K562 (cell line): ENCODE measurements around the gene PDLIM5. TPM values are rescaled to one million over a fixed set of nuclear protein-coding genes. Genes with fewer than 3 reads are reported as not detected.

Source experiments
- ATAC-seq: fragments of 200-7000 bp; cut with Tn5 transposase; 3 replicates; pipeline ENCODE4 v1.9.1; 2020; ENCODE audit warnings: moderate library complexity
- BruUV-seq: library from RNA; stranded (reverse); fragments of 400-500 nt; replicated peaks from 2 replicates; lab custom pipeline; 2021; lab: Mats Ljungman, UMichigan
- CTCF ChIA-PET: fragments of 300-600 bp; formaldehyde crosslinking; extraction: SDS; loops from one replicate; lab custom pipeline; 2021; ENCODE audit warnings: low intra/inter-chr PET ratio; lab: Yijun Ruan, JAX
- POLR2A ChIA-PET: fragments of 300-600, 350-650 bp; sonication (Branson Sonifier 250); formaldehyde crosslinking; extraction: SDS; loops from one replicate; lab custom pipeline; 2021; ENCODE audit warnings: antibody characterized with exemption, inconsistent platforms; lab: Yijun Ruan, JAX
- DNase-seq, 4 experiments: peaks; one replicate each; pipeline versions ENCODE4 v3.0.0 to v3.0.0-alpha.2; 2011 to 2018; ENCODE audit warnings: low spot score in 3 of 4, mixed read lengths in 3 of 4; ENCODE audit errors: extremely low read depth in 1 of 4
- FAIRE-seq: peaks from 2 replicates; lab custom pipeline; 2011; peaks lifted over from hg19 to GRCh38; lab: Jason Lieb, UNC
- H2AFZ ChIP-seq: 2 replicates; pipeline ENCODE4 v1.6.0; 2011; ENCODE audit warnings: low read depth, low read length, control low read depth, inconsistent platforms
- H3K27ac ChIP-seq: fragments of 200-600 bp; 3 replicates; pipeline ENCODE4 v1.8.0; 2011; ENCODE audit warnings: low read depth, mild to moderate bottlenecking, control low read depth, inconsistent platforms, low read length, moderate library complexity, mixed read lengths; ENCODE audit errors: extremely low read depth
- H3K27me3 ChIP-seq, 2 experiments: fragments of 300-600 bp in 1 of 2; 2 replicates in 1 of 2; 3 replicates in 1 of 2; pipeline versions ENCODE4 v1.6.0 to v1.8.0; 2011; ENCODE audit warnings: inconsistent platforms in 2 of 2, low read length in 2 of 2, mild to moderate bottlenecking in 1 of 2, mixed read lengths in 1 of 2, moderate library complexity in 1 of 2; ENCODE audit not compliant: control insufficient read depth in 2 of 2, insufficient read depth in 2 of 2
- H3K36me3 ChIP-seq: fragments of 300-600 bp; 3 replicates; pipeline ENCODE4 v1.8.0; 2011; ENCODE audit warnings: mild to moderate bottlenecking, low read length, inconsistent platforms; ENCODE audit not compliant: control insufficient read depth, insufficient read depth
- H3K4me1 ChIP-seq, 2 experiments: fragments of 200-600 bp in 1 of 2; replicated peaks in 1 of 2; 2 replicates in 1 of 2; 3 replicates in 1 of 2; pipeline versions ENCODE4 v1.5.1 to v1.8.0; 2011; ENCODE audit warnings: inconsistent platforms in 2 of 2, low read length in 2 of 2, mild to moderate bottlenecking in 1 of 2, mixed read lengths in 1 of 2, moderate library complexity in 1 of 2; ENCODE audit not compliant: control insufficient read depth in 2 of 2, insufficient read depth in 2 of 2
- H3K4me2 ChIP-seq: 2 replicates; pipeline ENCODE4 v1.6.1; 2011; ENCODE audit warnings: low read length, control low read depth, inconsistent platforms, mixed read lengths; ENCODE audit not compliant: insufficient read depth
- H3K4me3 ChIP-seq: fragments of 200-600 bp; sonication (generic), shearing (Covaris generic); 2 replicates; pipeline ENCODE4 v1.5.1; 2016; ENCODE audit warnings: control low read depth, inconsistent platforms
- H3K79me2 ChIP-seq: fragments of 200-600 bp; 3 replicates; pipeline ENCODE4 v1.8.0; 2011; ENCODE audit warnings: low read length, inconsistent platforms; ENCODE audit not compliant: control insufficient read depth, insufficient read depth
- H3K9ac ChIP-seq, 2 experiments: 2 replicates each; pipeline versions ENCODE4 v1.6.0 to v1.6.1; 2011; ENCODE audit warnings: low read depth in 2 of 2, low read length in 2 of 2, control low read depth in 1 of 2, inconsistent platforms in 1 of 2, mild to moderate bottlenecking in 1 of 2, mixed read lengths in 1 of 2; ENCODE audit not compliant: insufficient read depth in 1 of 2
- H3K9me1 ChIP-seq: one replicate; pipeline ENCODE4 v1.6.0; 2011; ENCODE audit warnings: inconsistent platforms, mild to moderate bottlenecking, low read length, moderate library complexity; ENCODE audit not compliant: control insufficient read depth, insufficient read depth
- H3K9me3 ChIP-seq: replicated peaks from 2 replicates; pipeline ENCODE4 v1.5.1; 2011; ENCODE audit warnings: low read depth, low read length, inconsistent platforms; ENCODE audit not compliant: control insufficient read depth, insufficient read depth
- H4K20me1 ChIP-seq: replicated peaks from 2 replicates; pipeline ENCODE4 v1.6.1; 2011; ENCODE audit warnings: low read length, inconsistent platforms, mixed read lengths; ENCODE audit not compliant: control insufficient read depth, insufficient read depth
- THRB ChIP-seq: fragments of 450-650 bp; formaldehyde crosslinking; conservative IDR thresholded peaks from 2 replicates; pipeline ENCODE4 v1.4.0; 2022; ENCODE audit warnings: mild to moderate bottlenecking, missing genetic modification characterization
- ZBED1 ChIP-seq: IDR thresholded peaks from 2 replicates; pipeline ENCODE4 v1.6.1; 2014
- ZBTB43 ChIP-seq: sonication (generic); formaldehyde crosslinking; IDR thresholded peaks from 2 replicates; pipeline ENCODE4 v1.8.0; 2023; ENCODE audit warnings: mild to moderate bottlenecking, missing genetic modification reagents
- ZNF121 ChIP-seq: sonication (generic); formaldehyde crosslinking; conservative IDR thresholded peaks from 2 replicates; pipeline ENCODE4 v1.8.0; 2022; ENCODE audit warnings: missing genetic modification reagents
- ZNF134 ChIP-seq: fragments of 250-450 bp; sonication (Bioruptor Pico); conservative IDR thresholded peaks from 2 replicates; pipeline ENCODE4 v1.4.0; 2020
- WGBS: fragments of 100-300 bp; shearing (Covaris generic); methylation state at CpG from one replicate; pipeline ENCODE4 v1.1.6; 2016; ENCODE audit warnings: low coverage, mixed read lengths; ENCODE audit not compliant: insufficient coverage; ENCODE audit errors: missing lambda C conversion rate; 5-methylcytosine and 5-hydroxymethylcytosine counted together
- in situ Hi-C: fragments of 300-500 bp; cut with MboI; formaldehyde crosslinking; loops from 4 replicates; pipeline ENCODE4 v1.15.0; 2018; ENCODE audit warnings: inconsistent platforms, mixed read lengths
- intact Hi-C: fragments of 100-400 bp; cut with micrococcal nuclease; formaldehyde crosslinking; loops from 2 replicates; pipeline ENCODE4 v1.14.2; 2022
- polyA plus RNA-seq, 8 experiments: library from polyadenylated mRNA; depleted of rRNA in 4 of 8; stranded (reverse) in 5 of 8; unstranded in 3 of 8; fragments of >200 nt; fragmentation: Nextera tagmentation in 2 of 8; fragmentation: Illumina TruSeq in 1 of 8; extraction: Ambion mirVana in 2 of 8; extraction: Trizol in 1 of 8; gene quantifications; 2 replicates each; pipeline versions ENCODE4 v1.2.1 to v1.2.3, GENCODE V29; 2011 to 2014; ENCODE audit warnings: inconsistent platforms in 1 of 8, missing spikeins in 1 of 8
- total RNA-seq, 7 experiments: library from RNA; depleted of rRNA in 6 of 7; stranded (reverse); fragments of >200 nt in 6 of 7; fragmentation: Illumina TruSeq in 2 of 7; extraction: Trizol in 2 of 7; gene quantifications; 2 replicates each; pipeline versions ENCODE4 v1.2.1 to v1.2.3, GENCODE V29; 2011 to 2021; ENCODE audit warnings: low replicate concordance in 1 of 7

The PDLIM5 gene
- total and polyA plus RNA-seq, 9 of the 15 experiments (the other 6 are each of a cell fraction or from before 2014, with no cell fraction given) = 36.9 to 127 (median 62.5) TPM

GRCh38 chr4:94431388-94431787 is 20.4 kb upstream of the PDLIM5 start:
- no peaks in the 10 kb centered on the region for H3K36me3 ChIP-seq
- H3K9ac ChIP-seq = no peak overlapping the region
- DNase-seq (no peak), ATAC-seq (no peak), FAIRE-seq (no peak)
- H2AFZ ChIP-seq = no peak overlapping the region
- H3K9me3 ChIP-seq = peaks cover 5% of the 10 kb centered on the region; the same call in 1 of the 2 replicates
- WGBS = 31% methylated on average over 1 of the region's 3 CpGs
- H3K4me2 ChIP-seq = no peak overlapping the region
- ChIA-PET POLR2A (no interaction called here), CTCF (no interaction called here)
- TF ChIP-seq ZNF134 (no peak), ZBTB43 (no peak), ZBED1 (no peak), THRB (no peak), ZNF121 (CRISPR knock-in tag) (peak; percentile 71)
- no peaks in the 10 kb centered on the region for H3K79me2 ChIP-seq
- in situ Hi-C loops (no loop called here), intact Hi-C loops (no loop called here)
- H4K20me1 ChIP-seq = no peaks in the 10 kb centered on the region
- H3K27ac ChIP-seq = no peak overlapping the region
- no peaks in the 10 kb centered on the region for H3K9me1 ChIP-seq
- no peak overlapping the region for H3K4me3 ChIP-seq
- no TSS peak for BruUV-seq
- H3K27me3 ChIP-seq = no peaks in the 10 kb centered on the region
- no peaks in the 10 kb centered on the region for H3K4me1 ChIP-seq
